Stimulated activated naive CD8-positive, alpha-beta T cell treated with anti-CD3 and anti-CD28 coated beads, Interleukin-15, Interleukin-2, amounts not matched to agents 100 ng/mL and 50 ng/mL, for 24 hours (primary cell): Measurements from ENCODE around the gene PSMB7.

ENCODE experiments used
- H3K27ac Mint-ChIP-seq: one replicate; pipeline ENCODE4 v1.8.0; 2021; ENCODE audit warnings: mild to moderate bottlenecking, mixed read lengths
- H3K27me3 Mint-ChIP-seq: one replicate; pipeline ENCODE4 v1.8.0; 2021; ENCODE audit warnings: mixed read lengths
- H3K36me3 Mint-ChIP-seq: one replicate; pipeline ENCODE4 v1.8.0; 2021; ENCODE audit warnings: low read depth, mixed read lengths
- H3K4me1 Mint-ChIP-seq: one replicate; pipeline ENCODE4 v1.8.0; 2021; ENCODE audit warnings: low read depth, mixed read lengths
- H3K4me3 Mint-ChIP-seq: one replicate; pipeline ENCODE4 v1.8.0; 2021; ENCODE audit warnings: mild to moderate bottlenecking, mixed read lengths
- H3K9me3 Mint-ChIP-seq: one replicate; pipeline ENCODE4 v1.8.0; 2021; ENCODE audit warnings: mixed read lengths

The PSMB7 gene

GRCh38 chr9:124332361-124333202, 82.7 kb downstream of the PSMB7 start:
- Mint-ChIP-seq H3K9me3 (no peaks in the 10 kb centered on the region), H3K27ac (no peak overlapping the region), H3K36me3 (peaks cover 22% of the 10 kb centered on the region), H3K4me1 (no peaks in the 10 kb centered on the region), H3K27me3 (no peaks in the 10 kb centered on the region), H3K4me3 (no peak overlapping the region)

- H3K4me3 Mint-ChIP-seq: no peak overlapping the region
- no peak overlapping the region for H3K27ac Mint-ChIP-seq
- no peaks in the 10 kb centered on the region for H3K4me1 Mint-ChIP-seq
- no peaks in the 10 kb centered on the region for H3K9me3 Mint-ChIP-seq
- H3K27me3 Mint-ChIP-seq: no peaks in the 10 kb centered on the region
- peaks cover 17% of the 10 kb centered on the region for H3K36me3 Mint-ChIP-seq
Measured at GRCh38 chr9:124331580-124331979, 83.7 kb downstream of the PSMB7 start.

GRCh38 chr9:124330011-124330697, 85.1 kb downstream of the PSMB7 start:
- no peaks in the 10 kb centered on the region for H3K9me3 Mint-ChIP-seq
- H3K36me3 Mint-ChIP-seq: peaks cover 9% of the 10 kb centered on the region
- no peaks in the 10 kb centered on the region for H3K4me1 Mint-ChIP-seq
- H3K27ac Mint-ChIP-seq: no peak overlapping the region
- no peak overlapping the region for H3K4me3 Mint-ChIP-seq
- H3K27me3 Mint-ChIP-seq: no peaks in the 10 kb centered on the region

GRCh38 chr9:124329206-124329792, 85.9 kb downstream of the PSMB7 start:
- H3K4me1 Mint-ChIP-seq: no peaks in the 10 kb centered on the region
- H3K27ac Mint-ChIP-seq: no peak overlapping the region
- no peaks in the 10 kb centered on the region for H3K9me3 Mint-ChIP-seq
- H3K27me3 Mint-ChIP-seq: no peaks in the 10 kb centered on the region
- no peak overlapping the region for H3K4me3 Mint-ChIP-seq
- H3K36me3 Mint-ChIP-seq: peaks cover 9% of the 10 kb centered on the region

GRCh38 chr9:124328285-124328684, 87.0 kb downstream of the PSMB7 start:
- no peak overlapping the region for H3K4me3 Mint-ChIP-seq
- H3K27me3 Mint-ChIP-seq: no peaks in the 10 kb centered on the region
- no peaks in the 10 kb centered on the region for H3K9me3 Mint-ChIP-seq
- peaks cover 9% of the 10 kb centered on the region for H3K36me3 Mint-ChIP-seq
- H3K4me1 Mint-ChIP-seq: no peaks in the 10 kb centered on the region
- H3K27ac Mint-ChIP-seq: no peak overlapping the region

GRCh38 chr9:124327491-124327890, 87.8 kb downstream of the PSMB7 start:
- H3K36me3 Mint-ChIP-seq: peaks cover 9% of the 10 kb centered on the region
- no peaks in the 10 kb centered on the region for H3K27me3 Mint-ChIP-seq

GRCh38 chr9:124326378-124326777, 88.9 kb downstream of the PSMB7 start:
- Mint-ChIP-seq H3K36me3 (peaks cover 9% of the 10 kb centered on the region), H3K4me1 (no peaks in the 10 kb centered on the region), H3K27ac (no peak overlapping the region), H3K9me3 (no peaks in the 10 kb centered on the region), H3K4me3 (no peak overlapping the region), H3K27me3 (no peaks in the 10 kb centered on the region)

More at GRCh38 chr9:124327491-124327890, 87.8 kb downstream of the PSMB7 start:
- H3K4me3 Mint-ChIP-seq: no peak overlapping the region
- H3K9me3 Mint-ChIP-seq: no peaks in the 10 kb centered on the region
- H3K4me1 Mint-ChIP-seq: no peaks in the 10 kb centered on the region
- H3K27ac Mint-ChIP-seq: no peak overlapping the region

- H3K27ac Mint-ChIP-seq: no peak overlapping the region
- H3K27me3 Mint-ChIP-seq: no peaks in the 10 kb centered on the region
- no peak overlapping the region for H3K4me3 Mint-ChIP-seq
- H3K36me3 Mint-ChIP-seq: peaks cover 9% of the 10 kb centered on the region
- no peaks in the 10 kb centered on the region for H3K4me1 Mint-ChIP-seq
- no peaks in the 10 kb centered on the region for H3K9me3 Mint-ChIP-seq
Measured at GRCh38 chr9:124325816-124326215, 89.4 kb downstream of the PSMB7 start.

GRCh38 chr9:124323904-124324303, 91.3 kb downstream of the PSMB7 start:
- Mint-ChIP-seq H3K36me3 (no peaks in the 10 kb centered on the region), H3K27ac (no peak overlapping the region), H3K9me3 (no peaks in the 10 kb centered on the region)

GRCh38 chr9:124322618-124323432, 92.4 kb downstream of the PSMB7 start:
- no peak overlapping the region for H3K4me3 Mint-ChIP-seq
- peaks cover 4% of the 10 kb centered on the region for H3K36me3 Mint-ChIP-seq
- no peaks in the 10 kb centered on the region for H3K9me3 Mint-ChIP-seq
- no peak overlapping the region for H3K27ac Mint-ChIP-seq
- H3K27me3 Mint-ChIP-seq: no peaks in the 10 kb centered on the region
- no peaks in the 10 kb centered on the region for H3K4me1 Mint-ChIP-seq

More at GRCh38 chr9:124323904-124324303, 91.3 kb downstream of the PSMB7 start:
- Mint-ChIP-seq H3K27me3 (no peaks in the 10 kb centered on the region), H3K4me3 (no peak overlapping the region), H3K4me1 (no peaks in the 10 kb centered on the region)

GRCh38 chr9:124321935-124322334, 93.3 kb downstream of the PSMB7 start:
- Mint-ChIP-seq H3K4me1 (no peaks in the 10 kb centered on the region), H3K27me3 (no peaks in the 10 kb centered on the region), H3K9me3 (no peaks in the 10 kb centered on the region), H3K4me3 (no peak overlapping the region), H3K27ac (no peak overlapping the region), H3K36me3 (peaks cover 13% of the 10 kb centered on the region)

- Mint-ChIP-seq H3K4me1 (no peaks in the 10 kb centered on the region), H3K9me3 (no peaks in the 10 kb centered on the region), H3K27me3 (no peaks in the 10 kb centered on the region), H3K4me3 (no peak overlapping the region), H3K27ac (no peak overlapping the region), H3K36me3 (peaks cover 15% of the 10 kb centered on the region)
Measured at GRCh38 chr9:124321416-124321815, 93.8 kb downstream of the PSMB7 start.

- H3K36me3 Mint-ChIP-seq: peaks cover 15% of the 10 kb centered on the region
- no peak overlapping the region for H3K27ac Mint-ChIP-seq
Measured at GRCh38 chr9:124320062-124320973, 94.9 kb downstream of the PSMB7 start.

GRCh38 chr9:124315882-124316281, 99.4 kb downstream of the PSMB7 start:
- Mint-ChIP-seq H3K4me3 (no peak overlapping the region), H3K36me3 (peaks cover 15% of the 10 kb centered on the region), H3K27me3 (no peaks in the 10 kb centered on the region), H3K4me1 (no peaks in the 10 kb centered on the region), H3K9me3 (no peaks in the 10 kb centered on the region), H3K27ac (no peak overlapping the region)

More at GRCh38 chr9:124320062-124320973, 94.9 kb downstream of the PSMB7 start:
- H3K9me3 Mint-ChIP-seq: no peaks in the 10 kb centered on the region
- H3K27me3 Mint-ChIP-seq: no peaks in the 10 kb centered on the region
- H3K4me1 Mint-ChIP-seq: no peaks in the 10 kb centered on the region
- H3K4me3 Mint-ChIP-seq: no peak overlapping the region
